GM12864 (cell line): ENCODE measurements around the gene CARMIL1.

Experiments
- DNase-seq: peaks from one replicate; pipeline ENCODE4 v3.0.0-alpha.2; 2011; ENCODE audit warnings: low read depth
- H3K4me3 ChIP-seq: 2 replicates; pipeline ENCODE4 v1.5.1; 2011; ENCODE audit warnings: mild to moderate bottlenecking, low read depth, low read length, control low read depth
- TF ChIP-seq, protein P1 (sequence below): IDR thresholded peaks from 2 replicates; pipeline ENCODE4 v1.5.1; 2011; ENCODE audit warnings: low read depth, mild to moderate bottlenecking, moderate library complexity, low read length, control low read depth, inconsistent platforms; ENCODE audit errors: missing control alignments

Gene CARMIL1

DNA sequence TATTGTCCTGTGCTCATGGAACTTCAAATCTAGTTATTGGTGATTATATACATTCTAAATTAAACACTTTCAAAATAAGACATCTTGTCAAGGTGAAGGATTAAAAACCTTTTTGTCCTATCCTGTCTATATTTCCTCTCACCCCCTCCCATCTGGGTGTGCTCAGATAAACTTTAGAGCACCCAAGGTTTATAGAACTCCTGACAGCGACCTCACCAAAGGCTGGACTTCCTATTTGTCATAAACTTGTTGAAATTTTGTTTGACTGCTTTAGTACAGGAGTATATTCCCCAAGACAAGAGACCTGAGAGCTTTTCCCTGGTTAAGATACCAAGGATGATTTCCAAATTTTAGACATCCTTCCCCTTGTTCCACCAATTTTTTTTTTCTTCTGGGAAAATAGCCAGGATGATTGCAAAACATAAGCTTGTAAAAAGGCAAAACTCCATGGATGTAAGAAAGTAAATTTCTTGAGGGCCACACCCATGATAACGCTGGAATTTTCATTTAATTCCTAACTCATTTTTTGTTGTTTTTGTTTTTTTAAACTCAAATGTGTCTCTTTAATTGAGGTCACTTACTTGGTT, 33.0 kb downstream of the CARMIL1 start:
- no peak overlapping the region for H3K4me3 ChIP-seq

DNA sequence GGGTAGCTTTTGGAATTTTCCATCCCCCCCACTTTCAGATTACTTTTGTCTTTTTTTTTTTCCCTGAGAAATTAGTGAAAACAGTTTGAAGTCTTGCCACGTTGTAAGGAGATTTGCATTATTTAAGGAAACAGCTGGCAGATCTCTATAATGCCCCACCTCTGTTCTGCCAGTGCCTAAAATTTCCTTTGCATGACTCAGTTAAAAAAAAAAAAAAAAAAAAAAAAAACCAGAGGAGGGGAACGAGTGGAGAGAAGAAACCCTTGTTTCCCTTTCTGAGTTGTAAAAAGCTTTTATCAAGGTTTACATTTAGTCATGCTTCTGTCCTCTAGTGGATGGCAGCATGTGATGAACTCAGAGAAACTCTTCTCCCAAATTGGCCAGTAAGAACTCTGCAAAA, 33.5 kb downstream of the CARMIL1 start:
- no peak for DNase-seq
- TF ChIP-seq, protein P1, sequence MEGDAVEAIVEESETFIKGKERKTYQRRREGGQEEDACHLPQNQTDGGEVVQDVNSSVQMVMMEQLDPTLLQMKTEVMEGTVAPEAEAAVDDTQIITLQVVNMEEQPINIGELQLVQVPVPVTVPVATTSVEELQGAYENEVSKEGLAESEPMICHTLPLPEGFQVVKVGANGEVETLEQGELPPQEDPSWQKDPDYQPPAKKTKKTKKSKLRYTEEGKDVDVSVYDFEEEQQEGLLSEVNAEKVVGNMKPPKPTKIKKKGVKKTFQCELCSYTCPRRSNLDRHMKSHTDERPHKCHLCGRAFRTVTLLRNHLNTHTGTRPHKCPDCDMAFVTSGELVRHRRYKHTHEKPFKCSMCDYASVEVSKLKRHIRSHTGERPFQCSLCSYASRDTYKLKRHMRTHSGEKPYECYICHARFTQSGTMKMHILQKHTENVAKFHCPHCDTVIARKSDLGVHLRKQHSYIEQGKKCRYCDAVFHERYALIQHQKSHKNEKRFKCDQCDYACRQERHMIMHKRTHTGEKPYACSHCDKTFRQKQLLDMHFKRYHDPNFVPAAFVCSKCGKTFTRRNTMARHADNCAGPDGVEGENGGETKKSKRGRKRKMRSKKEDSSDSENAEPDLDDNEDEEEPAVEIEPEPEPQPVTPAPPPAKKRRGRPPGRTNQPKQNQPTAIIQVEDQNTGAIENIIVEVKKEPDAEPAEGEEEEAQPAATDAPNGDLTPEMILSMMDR, result no peak
- no peak overlapping the region for H3K4me3 ChIP-seq

More for the DNA sequence above, 33.0 kb downstream of the CARMIL1 start:
- DNase-seq, result no peak
- TF ChIP-seq, protein P1, result no peak

DNA sequence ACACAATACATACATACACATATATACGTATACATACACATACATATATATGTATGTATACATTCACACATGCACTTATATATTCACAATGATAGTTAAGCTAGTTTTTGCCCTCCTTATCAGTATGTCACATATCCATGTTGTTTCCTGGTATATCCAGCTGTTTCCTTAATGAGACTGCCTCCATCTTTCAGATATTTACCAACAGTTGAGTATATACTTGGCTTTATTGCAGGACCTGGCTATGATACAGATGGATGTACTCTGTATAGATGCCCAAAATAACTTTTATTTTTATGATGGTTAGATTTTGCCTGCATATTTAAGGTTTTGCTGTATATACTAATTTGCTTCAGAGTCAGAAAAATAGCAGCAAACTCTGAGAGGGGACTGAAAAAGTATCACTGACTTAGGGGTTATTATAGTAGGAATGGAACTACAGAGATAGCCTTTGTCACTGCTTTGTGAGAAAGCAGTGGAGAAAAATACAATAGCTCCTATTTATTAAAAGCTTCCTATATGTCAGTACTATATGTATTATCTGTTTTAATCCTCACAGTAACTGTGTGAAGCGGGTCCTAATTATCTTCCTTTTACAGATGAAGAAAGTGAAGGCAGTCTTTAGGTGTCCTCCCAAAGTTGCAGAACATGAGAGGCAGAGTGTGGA, 35.5 kb downstream of the CARMIL1 start:
- H3K4me3 ChIP-seq, result no peak overlapping the region
- no peak for DNase-seq
- TF ChIP-seq, protein P1, result no peak

DNA sequence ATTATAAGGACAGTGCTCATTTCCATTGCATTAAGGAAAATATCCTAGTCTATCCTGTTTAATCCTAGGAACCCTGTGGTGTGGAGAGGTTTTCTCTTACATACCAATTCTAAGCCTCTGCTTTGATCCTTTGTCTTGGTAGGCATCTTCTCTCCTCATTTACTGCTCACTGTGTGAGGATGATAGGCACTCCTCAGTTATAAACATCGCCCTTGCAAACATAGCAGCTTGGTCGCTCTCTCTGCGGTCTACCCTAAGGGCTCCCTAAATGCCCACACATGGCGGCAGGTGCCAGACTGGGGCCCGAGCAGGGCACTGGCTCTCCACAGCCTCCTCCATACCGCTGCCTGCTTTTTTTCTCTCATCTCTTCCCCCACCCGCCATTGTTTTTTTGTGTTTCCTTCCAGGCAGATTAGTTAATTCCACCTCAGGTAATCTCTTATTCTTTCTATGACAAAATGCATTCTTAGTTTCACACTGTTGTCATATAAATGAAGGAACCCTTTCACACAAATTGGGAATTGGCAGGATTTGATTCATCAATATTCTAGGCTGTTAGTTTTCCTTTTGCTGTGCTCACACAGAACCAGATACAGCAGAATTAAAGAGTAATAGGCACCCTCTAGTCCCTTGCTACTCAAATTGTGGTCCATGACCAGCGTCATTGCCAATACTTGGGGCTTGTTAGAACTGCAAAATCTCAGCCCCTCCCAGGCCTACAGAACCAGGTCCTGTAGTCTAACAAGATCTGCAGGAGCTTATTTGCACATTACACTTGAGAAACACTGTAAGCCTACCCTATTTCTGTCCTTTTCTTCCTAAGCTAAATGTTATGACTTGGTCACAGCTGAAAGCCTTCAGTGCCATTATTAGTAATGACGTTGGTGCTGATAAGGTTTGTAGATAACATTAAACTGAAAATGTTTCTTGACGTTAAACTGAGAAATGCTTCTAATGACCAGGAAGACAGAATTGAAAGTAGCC, 36.3 kb downstream of the CARMIL1 start:
- TF ChIP-seq, protein P1, result no peak
- DNase-seq, result no peak
- no peak overlapping the region for H3K4me3 ChIP-seq

DNA sequence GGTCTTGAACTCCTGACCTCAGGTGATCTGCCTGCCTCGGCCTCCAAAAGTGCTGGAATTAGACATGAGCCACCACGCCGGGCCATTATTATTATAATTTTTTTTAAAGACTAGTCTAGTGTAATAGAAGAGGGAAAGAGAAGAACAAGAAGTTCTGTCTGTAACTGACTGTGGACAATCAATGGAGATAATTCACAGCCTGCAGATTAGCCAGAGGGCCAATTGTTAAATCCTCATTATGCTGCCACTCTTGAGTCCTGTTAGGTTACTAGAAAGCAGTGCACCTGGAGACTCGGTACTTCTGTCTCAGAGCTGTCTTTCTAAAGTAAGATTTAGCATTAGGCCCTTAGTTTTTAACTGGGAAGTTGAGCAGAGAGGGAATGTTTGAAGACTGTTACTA, 37.5 kb downstream of the CARMIL1 start:
- no peak overlapping the region for H3K4me3 ChIP-seq
- no peak for DNase-seq
- TF ChIP-seq, protein P1, result no peak

DNA sequence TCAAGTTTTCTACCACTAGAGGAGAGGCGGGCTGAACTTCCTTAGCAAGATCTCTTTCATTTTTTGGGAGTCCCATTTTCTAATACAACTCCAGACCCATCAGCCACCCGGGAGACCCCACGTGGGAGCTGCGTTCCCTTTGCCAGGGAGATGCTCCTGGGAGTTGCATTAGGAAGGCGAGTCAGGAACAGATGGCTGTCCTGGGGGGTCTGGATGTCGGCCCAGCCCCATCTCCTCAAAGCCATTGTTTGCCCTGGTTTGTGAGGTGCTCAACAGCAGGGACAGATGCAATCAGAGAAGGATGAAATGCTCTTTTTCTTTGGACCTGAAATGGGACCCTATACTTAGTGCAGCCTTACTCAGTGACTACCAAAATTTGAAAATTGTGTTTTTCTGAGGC, 39.4 kb downstream of the CARMIL1 start:
- DNase-seq, result no peak
- TF ChIP-seq, protein P1, result no peak
- no peak overlapping the region for H3K4me3 ChIP-seq
